HepG2 (cell line): ENCODE results near the gene UBL4B. TPM values are rescaled to one million over a fixed set of nuclear protein-coding genes. Genes with fewer than 3 reads are reported as not detected.

Experiments
- ATAC-seq: fragments of 200-7000 bp; cut with Tn5 transposase; 3 replicates; pipeline ENCODE4 v1.9.1; 2020; ENCODE audit warnings: mild to moderate bottlenecking, moderate library complexity
- BruUV-seq: library from RNA; stranded (reverse); fragments of 400-500 nt; replicated peaks from 2 replicates; lab custom pipeline; 2021; lab: Mats Ljungman, UMichigan
- CTCF ChIA-PET: fragments of 300-600 bp; formaldehyde crosslinking; extraction: SDS; loops from one replicate; lab custom pipeline; 2021; ENCODE audit warnings: low total read pairs, inconsistent platforms, low intra/inter-chr PET ratio; lab: Yijun Ruan, JAX
- POLR2A ChIA-PET: fragments of 350-600 bp; sonication (Branson Sonifier 250); formaldehyde crosslinking; loops from one replicate; lab custom pipeline; 2020; ENCODE audit warnings: antibody characterized with exemption, inconsistent platforms; lab: Yijun Ruan, JAX
- DNase-seq: peaks from one replicate; pipeline ENCODE4 v3.0.0-alpha.2; 2015; ENCODE audit warnings: low spot score
- FAIRE-seq: peaks from 3 replicates; lab custom pipeline; 2011; peaks lifted over from hg19 to GRCh38; lab: Jason Lieb, UNC
- H2AFZ ChIP-seq: one replicate; pipeline ENCODE4 v1.6.1; 2011; ENCODE audit warnings: low read length, inconsistent platforms
- H3K27ac ChIP-seq: fragments of 300-600 bp; 3 replicates; pipeline ENCODE4 v1.8.0; 2011; ENCODE audit warnings: mixed run types, mild to moderate bottlenecking, mixed read lengths, low read length, inconsistent platforms; ENCODE audit not compliant: insufficient read depth; ENCODE audit errors: extremely low read length
- H3K27me3 ChIP-seq, 2 experiments: fragments of 200-600 bp in 1 of 2; 2 replicates in 1 of 2; 3 replicates in 1 of 2; pipeline versions ENCODE4 v1.6.0 to v1.8.0; 2011; ENCODE audit warnings: low read length in 2 of 2, mild to moderate bottlenecking in 2 of 2, moderate library complexity in 2 of 2, inconsistent platforms in 1 of 2; ENCODE audit not compliant: insufficient read depth in 2 of 2, control insufficient read depth in 1 of 2
- H3K36me3 ChIP-seq, 2 experiments: fragments of 200-600 bp in 1 of 2; replicated peaks in 1 of 2; 2 replicates in 1 of 2; 3 replicates in 1 of 2; pipeline versions ENCODE4 v1.5.1 to v1.8.0; 2011; ENCODE audit warnings: low read length in 2 of 2, inconsistent platforms in 1 of 2; ENCODE audit not compliant: insufficient read depth in 2 of 2, control insufficient read depth in 1 of 2
- H3K4me1 ChIP-seq: 2 replicates; pipeline ENCODE4 v1.5.1; 2012; ENCODE audit warnings: low read length, inconsistent platforms; ENCODE audit not compliant: insufficient read depth
- H3K4me2 ChIP-seq: 2 replicates; pipeline ENCODE4 v1.6.0; 2011; ENCODE audit warnings: low read depth, low read length, inconsistent platforms
- H3K4me3 ChIP-seq, 3 experiments: fragments of 200-600 bp in 1 of 3; sonication (generic), shearing (Covaris generic) in 1 of 3; replicated peaks in 1 of 3; 2 replicates each; pipeline ENCODE4 v1.5.1; 2011 to 2016; ENCODE audit warnings: low read length in 3 of 3, inconsistent platforms in 2 of 3, low read depth in 2 of 3, mild to moderate bottlenecking in 2 of 3, control low read depth in 1 of 3, mixed read lengths in 1 of 3; ENCODE audit not compliant: insufficient read depth in 1 of 3
- H3K79me2 ChIP-seq: one replicate; pipeline ENCODE4 v1.6.1; 2011; ENCODE audit warnings: low read length, inconsistent platforms; ENCODE audit not compliant: insufficient read depth
- H3K9ac ChIP-seq: 2 replicates; pipeline ENCODE4 v1.6.0; 2011; ENCODE audit warnings: mild to moderate bottlenecking, low read depth, low read length, inconsistent platforms; ENCODE audit not compliant: insufficient read depth
- H3K9me3 ChIP-seq: 2 replicates; pipeline ENCODE4 v1.5.1; 2012; ENCODE audit warnings: mild to moderate bottlenecking, low read length
- H4K20me1 ChIP-seq: 2 replicates; pipeline ENCODE4 v1.6.0; 2011; ENCODE audit warnings: inconsistent platforms, mild to moderate bottlenecking, low read length, moderate library complexity; ENCODE audit not compliant: insufficient read depth
- ATF7 ChIP-seq, 2 experiments: fragments of 450-650 bp in 1 of 2; sonication (generic) in 1 of 2; formaldehyde crosslinking in 1 of 2; IDR thresholded peaks; 2 replicates each; pipeline versions ENCODE4 v1.4.0 to v1.6.1; 2016 to 2020; ENCODE audit warnings: antibody characterized with exemption in 1 of 2, mild to moderate bottlenecking in 1 of 2, missing genetic modification reagents in 1 of 2
- BCL3 ChIP-seq: sonication (generic); formaldehyde crosslinking; IDR thresholded peaks from 2 replicates; pipeline ENCODE4 v1.5.1; 2020; ENCODE audit warnings: mild to moderate bottlenecking, missing genetic modification reagents, moderate library complexity
- CREB1 ChIP-seq, 2 experiments: fragments of 450-650 bp in 1 of 2; IDR thresholded peaks; 2 replicates each; pipeline ENCODE4 v1.6.1; 2016 to 2017; ENCODE audit warnings: control low read depth in 1 of 2, mild to moderate bottlenecking in 1 of 2, missing compliant biosample characterization in 1 of 2, missing genetic modification characterization in 1 of 2
- KIAA2018 ChIP-seq: sonication (generic); formaldehyde crosslinking; IDR thresholded peaks from 2 replicates; pipeline ENCODE4 v1.5.0; 2020; ENCODE audit warnings: mild to moderate bottlenecking, missing genetic modification reagents, borderline replicate concordance
- NFATC3 ChIP-seq: sonication (generic); formaldehyde crosslinking; IDR thresholded peaks from 2 replicates; pipeline ENCODE4 v1.5.1; 2020; ENCODE audit warnings: mild to moderate bottlenecking, missing genetic modification reagents
- ONECUT2 ChIP-seq: sonication (generic); formaldehyde crosslinking; IDR thresholded peaks from 2 replicates; pipeline ENCODE4 v1.4.0; 2020; ENCODE audit warnings: missing genetic modification reagents
- PREB ChIP-seq: sonication (generic); formaldehyde crosslinking; IDR thresholded peaks from 2 replicates; pipeline ENCODE4 v1.4.0; 2020; ENCODE audit warnings: missing genetic modification reagents
- WGBS: methylation state at CpG from one replicate; pipeline ENCODE4 v1.1.6; 2017; ENCODE audit warnings: low lambda C conversion rate; 5-methylcytosine and 5-hydroxymethylcytosine counted together
- in situ Hi-C: cut with HindIII; loops from 2 replicates; pipeline ENCODE4 v1.10.0; 2017; ENCODE audit warnings: low pct_unique_long_range_greater_than_20kb; ENCODE audit not compliant: extremely low pct_ligation_motif_present
- intact Hi-C: fragments of 100-400 bp; cut with micrococcal nuclease; formaldehyde crosslinking; loops from one replicate; pipeline ENCODE4 v1.10.0; 2022; ENCODE audit not compliant: unreplicated experiment
- polyA plus RNA-seq, 8 experiments: library from polyadenylated mRNA; depleted of rRNA in 3 of 8; stranded (reverse) in 7 of 8; unstranded in 1 of 8; fragments of >200 nt; fragmentation: Illumina TruSeq in 4 of 8; extraction: Trizol in 4 of 8; gene quantifications; 2 replicates each; pipeline versions ENCODE4 v1.2.1 to v1.2.3, GENCODE V29; 2011 to 2016; ENCODE audit warnings: low read depth in 4 of 8, missing spikeins in 1 of 8, mixed read lengths in 1 of 8; ENCODE audit not compliant: insufficient read depth in 1 of 8
- total RNA-seq, 5 experiments: library from RNA; depleted of rRNA; stranded (reverse); fragments of >200 nt; fragmentation: Illumina TruSeq; extraction: Trizol; gene quantifications; 2 replicates each; pipeline ENCODE4 v1.2.3, GENCODE V29; 2016; ENCODE audit warnings: low read depth in 1 of 5

Gene UBL4B
- total and polyA plus RNA-seq, 2 of the 13 experiments (the other 11 are each of a cell fraction or from before 2014, with no cell fraction given) = not detected

GRCh38 chr1:110138956-110139355 lies 26.7 kb downstream of the UBL4B start:
- ChIA-PET CTCF (no interaction called here), POLR2A (no interaction called here)
- no peak overlapping the region for H2AFZ ChIP-seq
- no peak overlapping the region for H3K9ac ChIP-seq
- FAIRE-seq (no peak), DNase-seq (no peak), ATAC-seq (no peak)
- H3K79me2 ChIP-seq = no peaks in the 10 kb centered on the region
- H3K4me1 ChIP-seq = no peaks in the 10 kb centered on the region
- no TSS peak for BruUV-seq
- H3K4me3 ChIP-seq = no peak overlapping the region
- H3K36me3 ChIP-seq = no peaks in the 10 kb centered on the region
- H4K20me1 ChIP-seq = no peaks in the 10 kb centered on the region
- intact Hi-C loops = no loop called here
- no peak overlapping the region for H3K27ac ChIP-seq
- in situ Hi-C loops = no loop called here
- H3K27me3 ChIP-seq = peaks cover 0 to 29% of the 10 kb centered on the region in 2 experiments; a peak in 3 of 5 replicates
- WGBS = 2% methylated on average over 3 of the region's 3 CpGs
- H3K4me2 ChIP-seq = no peak overlapping the region
- H3K9me3 ChIP-seq = no peaks in the 10 kb centered on the region
- TF ChIP-seq ATF7 (IDR thresholded peaks at IDR 0.05) = peak; percentile 90
- no peak for TF ChIP-seq ATF7 (CRISPR knock-in tag; IDR thresholded peaks at IDR 0.05)
- TF ChIP-seq CREB1 (IDR thresholded peaks at IDR 0.05) = peak; percentile 47
- no peak for TF ChIP-seq CREB1 (CRISPR knock-in tag; IDR thresholded peaks at IDR 0.05)
- no peak for TF ChIP-seq BCL3

- Histone ChIP-seq H2AFZ (no peak overlapping the region), H3K27ac (no peak overlapping the region), H3K36me3 (no peaks in the 10 kb centered on the region), H3K4me1 (no peaks in the 10 kb centered on the region), H3K9me3 (no peaks in the 10 kb centered on the region), H3K9ac (no peak overlapping the region), H3K79me2 (no peaks in the 10 kb centered on the region), H3K4me3 (no peak overlapping the region), H3K4me2 (no peak overlapping the region), H4K20me1 (no peaks in the 10 kb centered on the region), H3K27me3 (peaks cover 0 to under 1% of the 10 kb centered on the region in 2 experiments; a peak in 2 of 5 replicates)
- ChIA-PET CTCF (no interaction called here), POLR2A (no interaction called here)
- in situ Hi-C loops (no loop called here), intact Hi-C loops (no loop called here)
- ATAC-seq = no peak
- FAIRE-seq = no peak
- no TSS peak for BruUV-seq
- WGBS = 2% methylated on average over 3 of the region's 3 CpGs
- no peak for DNase-seq
- TF ChIP-seq ONECUT2 (CRISPR knock-in tag) (no peak), PREB (CRISPR knock-in tag) (no peak), KIAA2018 (CRISPR knock-in tag) (no peak), NFATC3 (CRISPR knock-in tag) (no peak)
Observed at GRCh38 chr1:110144366-110144765, 32.1 kb downstream of the UBL4B start.
